DMS114 treated with DMSO at 0.1 percent for 48 hours (cell line): ENCODE measurements around the gene TAF5L.
"Not testable (repeated sequence)": the region's sequence is repeated elsewhere in the genome, so short reads cannot be mapped to it uniquely, and the experiment has no call there.

Experiments
- DNase-seq: peaks from one replicate; lab custom pipeline; 2025; ENCODE audit not compliant: unreplicated experiment; lab: John Stamatoyannopoulos, UW

The TAF5L gene

DNA sequence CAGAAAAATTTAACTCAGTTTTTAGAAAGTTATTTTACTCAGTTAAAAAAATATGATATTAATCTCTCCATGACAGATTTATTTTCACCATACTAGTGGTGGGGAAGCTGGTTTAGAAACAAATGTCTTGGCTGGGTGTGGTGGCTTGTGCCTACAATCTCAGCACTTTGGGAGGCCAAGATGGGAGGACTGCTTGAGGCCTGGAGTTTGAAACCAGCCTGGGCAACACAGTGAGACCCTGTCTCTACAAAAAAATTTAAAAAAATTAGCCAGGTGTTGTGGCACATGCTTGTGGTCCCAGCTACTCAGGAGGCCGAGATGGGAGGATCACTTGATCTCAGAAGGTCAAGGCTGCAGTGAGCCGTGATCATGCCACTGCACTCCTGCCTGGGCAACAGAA, 17.3 kb downstream of the TAF5L start:
- DNase-seq: no peak

DNA sequence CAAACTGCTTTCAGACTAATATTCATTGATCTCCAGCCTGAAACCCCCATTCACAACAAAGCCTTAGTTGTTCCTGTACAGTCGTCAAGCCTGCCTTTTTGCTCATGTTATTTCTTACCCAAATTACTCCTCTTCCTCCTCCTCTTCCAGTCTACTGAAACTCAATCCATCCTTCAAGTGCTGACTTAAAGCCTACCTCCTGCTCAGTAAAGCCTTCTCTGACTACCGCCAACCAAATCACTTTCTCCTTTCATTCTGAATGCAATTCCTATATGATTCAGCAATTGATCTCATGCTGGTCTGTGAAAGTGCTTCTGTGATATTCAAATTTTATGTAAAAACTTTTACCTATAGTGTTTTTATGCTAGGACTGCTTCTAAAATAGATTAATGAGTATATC, 18.6 kb downstream of the TAF5L start:
- DNase-seq: no peak

DNA sequence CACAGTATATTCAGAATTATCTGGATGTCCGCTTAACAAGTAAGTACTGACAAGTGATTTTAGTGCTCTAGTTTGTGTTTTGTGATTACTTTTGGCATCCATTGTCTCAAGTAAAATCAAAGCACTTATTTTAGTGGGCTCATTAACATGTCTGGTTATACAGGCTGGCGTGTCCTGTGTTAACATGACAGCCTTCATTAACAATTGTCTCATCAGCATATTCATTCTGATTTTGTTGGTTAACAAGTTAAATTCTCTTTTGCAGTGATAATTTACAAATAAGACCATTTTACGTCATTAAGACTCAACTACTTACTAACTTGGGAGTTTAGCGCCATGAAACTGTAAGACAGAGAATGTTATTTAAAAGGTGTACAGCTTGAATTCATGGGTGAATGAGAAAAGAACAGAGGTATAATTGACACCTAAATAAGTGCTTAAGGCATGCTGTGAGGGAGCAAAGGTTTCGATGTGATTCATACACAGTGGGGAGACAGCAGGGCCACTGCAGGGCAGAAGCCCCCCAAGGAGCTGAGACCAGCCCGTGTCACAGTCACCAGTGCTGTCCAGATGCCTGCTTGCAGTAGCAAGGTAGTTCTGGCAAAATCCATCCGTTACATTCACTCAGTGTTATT, 22.4 kb downstream of the TAF5L start:
- no peak for DNase-seq

DNA sequence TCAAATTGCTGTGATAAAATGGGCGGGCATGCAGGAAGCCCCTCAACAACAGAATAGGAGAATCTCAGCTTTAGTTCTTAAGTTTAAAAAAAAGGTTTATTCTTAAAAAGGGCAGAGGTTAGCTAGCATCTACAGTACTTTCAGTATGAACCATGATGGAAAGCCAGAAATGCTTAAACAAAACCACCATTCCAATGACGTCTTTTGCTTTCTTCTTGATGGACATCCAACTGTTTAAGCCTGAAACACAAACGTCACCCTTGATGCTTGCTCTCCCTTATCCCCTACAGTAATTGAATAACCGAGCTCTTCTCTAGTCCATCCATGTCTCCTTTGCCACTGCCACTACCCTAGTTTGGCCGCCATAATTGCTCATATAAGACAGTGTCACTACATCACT, 25.7 kb downstream of the TAF5L start:
- DNase-seq: no peak

DNA sequence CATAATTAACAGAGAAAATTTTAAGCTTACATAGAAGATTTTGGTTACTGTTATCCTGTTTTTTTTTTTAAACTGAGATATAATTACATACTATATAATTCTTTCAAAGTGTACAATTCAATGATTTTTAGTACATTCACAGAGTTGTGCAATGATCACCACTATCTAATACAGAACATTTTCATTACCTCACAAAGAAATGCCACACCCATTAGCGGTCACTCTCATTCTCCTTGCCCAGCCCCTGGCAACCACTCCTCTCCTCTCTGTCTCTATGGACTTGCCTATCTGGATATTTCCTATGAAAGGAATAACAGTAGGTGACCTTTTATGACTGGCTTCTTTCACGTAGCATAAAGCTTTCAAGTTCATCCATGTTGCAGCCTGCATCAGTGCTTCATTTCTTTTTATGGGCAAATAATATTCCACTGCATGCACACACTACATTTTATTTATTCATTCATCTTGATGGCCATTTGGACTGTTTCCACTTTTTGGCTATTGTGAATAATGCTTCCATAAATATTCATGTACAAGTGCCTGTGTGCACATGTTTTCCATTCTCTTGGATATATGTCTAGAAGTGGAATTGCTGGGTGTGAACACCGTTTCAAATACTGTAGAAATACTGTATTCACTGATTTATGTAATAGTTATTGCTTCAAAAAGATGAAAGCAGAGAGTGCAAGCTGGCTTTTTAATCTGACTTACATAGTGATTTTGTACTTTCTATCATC, 26.5 kb downstream of the TAF5L start:
- DNase-seq: no peak

DNA sequence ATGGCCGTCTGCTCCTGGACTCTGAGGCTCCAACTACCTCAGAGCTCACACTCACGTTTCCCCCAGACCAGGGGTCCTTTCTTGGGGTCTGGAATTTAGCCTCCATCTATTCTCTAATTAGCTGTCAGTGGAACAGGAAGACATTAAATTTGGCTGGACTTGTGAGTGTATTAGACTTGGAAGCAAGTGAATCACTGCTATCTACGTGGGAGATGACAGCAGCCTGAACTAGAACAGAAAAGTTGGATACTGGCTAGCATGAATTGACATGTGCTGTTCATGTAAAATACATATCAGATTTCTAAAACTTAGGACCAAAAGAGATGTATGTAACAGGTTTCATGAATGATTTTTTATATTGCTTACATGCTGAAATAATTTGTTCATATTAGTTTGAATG, 28.0 kb downstream of the TAF5L start:
- no peak for DNase-seq

DNA sequence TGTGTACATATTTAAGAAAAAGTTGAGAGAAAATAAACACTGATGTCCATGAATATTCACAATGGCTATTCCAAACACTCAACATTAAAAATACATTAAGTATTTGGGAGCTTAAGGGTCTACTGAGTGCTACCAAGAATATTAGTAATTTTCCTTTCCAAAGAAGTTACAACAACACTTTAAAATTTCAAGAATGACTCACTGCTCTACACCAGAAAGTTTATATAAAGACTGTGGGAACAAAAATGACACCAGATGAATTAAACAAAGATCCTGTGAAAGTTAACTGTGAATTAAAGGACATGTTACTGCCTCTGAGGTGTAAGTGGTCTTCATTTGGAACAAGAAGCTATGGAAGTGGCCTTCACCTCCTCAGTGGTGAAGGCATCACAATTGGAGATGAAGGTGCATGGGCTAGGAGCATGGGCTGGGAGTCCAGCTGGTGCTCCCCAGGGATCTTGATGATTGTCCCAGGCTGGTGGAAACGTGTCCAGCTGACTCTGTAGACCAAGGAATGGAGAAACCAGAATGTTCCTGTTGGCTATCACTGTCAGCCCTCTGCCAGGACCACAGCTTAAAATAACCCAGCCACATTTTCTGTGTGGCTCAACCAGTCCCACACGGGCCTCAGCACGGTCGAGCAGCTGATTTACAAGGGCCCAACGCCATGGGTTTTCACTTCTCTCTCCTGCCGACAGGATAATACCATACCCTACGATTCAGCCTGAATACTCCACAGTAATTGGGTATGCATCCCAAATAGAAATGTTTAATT, 28.8 kb downstream of the TAF5L start:
- no peak for DNase-seq

DNA sequence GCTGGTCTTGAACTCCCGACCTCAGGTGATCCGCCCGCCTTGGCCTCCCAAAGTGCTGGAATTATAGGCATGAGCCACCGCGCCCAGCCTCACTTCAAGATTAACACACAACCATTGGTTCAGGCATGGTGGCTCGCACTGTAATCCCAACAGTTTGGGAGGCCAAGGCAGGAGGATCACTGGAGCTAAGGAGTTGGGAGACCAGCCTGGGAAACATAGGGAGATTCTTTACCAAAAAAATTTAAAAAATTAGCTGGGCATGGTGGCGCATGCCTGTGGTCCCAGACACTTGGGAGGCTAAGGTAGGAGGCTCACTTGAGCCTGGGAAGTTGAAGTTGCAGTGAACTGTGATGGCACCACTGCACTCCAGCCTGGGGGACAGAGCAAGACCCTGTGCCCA, 30.0 kb downstream of the TAF5L start:
- not testable (repeated sequence) for DNase-seq

DNA sequence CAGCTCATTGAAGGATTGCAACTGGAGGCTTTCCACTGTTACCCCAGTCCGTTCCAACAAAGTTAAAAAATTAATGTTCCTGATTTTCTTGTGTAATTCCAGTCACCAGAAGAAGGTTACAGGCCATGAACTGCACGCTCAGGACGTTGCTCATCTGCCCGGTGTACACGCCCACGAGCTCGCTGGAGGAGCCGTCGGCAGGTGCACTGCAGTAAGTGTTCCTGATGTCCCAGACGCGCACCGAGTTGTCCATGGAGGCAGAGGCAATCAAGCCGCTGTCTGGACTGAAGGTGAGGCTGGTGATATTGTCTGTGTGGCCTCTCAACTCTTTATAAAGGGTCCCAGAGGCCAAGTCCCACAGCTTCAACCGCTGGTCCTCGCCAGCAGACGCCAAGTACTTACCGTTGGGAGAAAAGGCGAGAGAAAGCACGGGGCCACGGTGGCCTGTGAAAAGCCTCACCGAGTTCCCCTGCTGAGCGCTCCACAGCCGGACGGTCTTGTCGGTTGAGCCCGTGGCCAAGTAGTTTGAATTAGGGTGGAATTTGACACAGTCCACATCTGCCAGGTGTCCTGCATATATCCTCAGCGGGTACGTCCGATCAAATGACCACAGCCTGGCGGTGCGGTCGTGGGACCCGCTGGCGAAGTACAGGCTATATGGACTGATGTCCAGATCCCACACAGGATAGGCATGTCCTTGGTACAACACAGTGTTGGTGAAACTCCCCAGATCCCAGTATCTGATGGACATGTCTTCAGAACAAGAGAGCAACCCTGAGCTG, 31.5 kb downstream of the TAF5L start:
- DNase-seq: no peak

DNA sequence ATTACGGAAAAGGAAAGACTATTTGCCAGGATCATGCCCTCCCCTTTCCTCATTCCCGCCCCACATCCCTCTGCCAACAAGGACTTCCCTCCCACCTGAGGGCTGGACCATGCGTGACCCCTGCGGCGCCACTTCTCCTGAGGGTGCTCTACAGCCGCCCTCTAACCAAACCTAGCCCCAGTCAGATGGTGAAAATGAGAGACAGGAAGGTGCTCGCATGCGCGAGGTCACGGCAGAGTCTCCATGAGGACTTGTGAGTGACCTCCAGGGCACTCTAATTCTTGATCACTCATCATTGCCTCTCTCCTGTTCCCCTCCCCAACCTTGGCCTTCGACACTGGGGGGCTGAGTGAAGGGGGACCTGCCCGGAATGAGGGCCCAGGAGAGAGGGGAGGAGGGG, 32.1 kb downstream of the TAF5L start:
- no peak for DNase-seq

DNA sequence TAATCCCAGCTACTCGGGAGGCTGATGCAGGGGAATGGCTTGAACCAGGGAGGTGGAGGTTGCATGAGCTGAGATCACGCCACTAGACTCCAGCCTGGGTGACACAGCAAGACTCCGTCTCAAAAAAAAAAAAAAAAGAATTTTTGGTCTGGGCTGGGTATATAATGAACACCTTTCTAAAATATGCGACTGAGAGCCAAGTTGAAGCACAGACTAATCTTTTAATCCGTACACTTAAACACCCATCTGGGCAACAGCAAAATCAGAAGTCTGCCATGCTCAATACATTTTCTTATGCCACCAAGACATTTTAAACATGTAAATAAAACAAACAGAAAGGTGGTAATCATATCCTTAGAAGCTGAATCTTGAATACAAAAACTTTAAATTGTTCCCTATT, 35.8 kb downstream of the TAF5L start:
- DNase-seq: no peak

DNA sequence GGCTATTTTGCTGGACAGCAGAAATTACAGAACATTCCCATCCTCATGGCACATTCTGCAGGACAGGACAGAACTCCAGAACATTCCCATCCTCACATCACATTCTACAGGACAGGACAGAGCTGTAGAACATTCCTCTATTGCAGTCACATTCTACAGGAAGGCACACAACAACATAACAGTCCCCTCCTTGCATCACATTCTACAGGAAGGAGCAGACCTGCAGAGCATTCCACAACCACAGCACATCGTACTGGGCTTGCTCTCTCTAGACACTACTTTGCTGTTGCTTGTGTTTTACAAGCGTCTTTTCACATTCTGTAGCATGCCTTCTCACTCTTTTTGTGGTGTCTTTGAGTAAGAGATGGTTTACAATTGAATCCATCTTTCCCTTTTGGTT, 40.6 kb downstream of the TAF5L start:
- DNase-seq: no peak

DNA sequence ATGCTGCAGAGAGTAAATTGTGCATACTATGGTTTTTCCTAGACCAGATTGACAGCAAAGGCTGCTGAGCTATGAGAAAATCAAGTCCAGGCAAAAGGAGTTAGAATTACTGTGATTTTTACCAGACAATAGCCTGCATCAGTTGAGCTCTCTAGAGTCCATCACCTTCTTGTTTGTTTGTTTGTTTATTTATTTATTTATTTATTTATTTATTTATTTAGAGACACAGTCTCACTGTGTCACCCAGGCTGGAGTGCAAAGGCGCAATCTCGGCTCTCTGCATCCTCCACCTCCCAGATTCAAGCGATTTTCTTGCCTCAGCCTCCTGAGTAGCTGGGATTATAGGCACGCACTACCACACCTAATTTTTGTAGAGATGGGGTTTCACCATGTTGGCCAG, 43.2 kb downstream of the TAF5L start:
- no peak for DNase-seq

DNA sequence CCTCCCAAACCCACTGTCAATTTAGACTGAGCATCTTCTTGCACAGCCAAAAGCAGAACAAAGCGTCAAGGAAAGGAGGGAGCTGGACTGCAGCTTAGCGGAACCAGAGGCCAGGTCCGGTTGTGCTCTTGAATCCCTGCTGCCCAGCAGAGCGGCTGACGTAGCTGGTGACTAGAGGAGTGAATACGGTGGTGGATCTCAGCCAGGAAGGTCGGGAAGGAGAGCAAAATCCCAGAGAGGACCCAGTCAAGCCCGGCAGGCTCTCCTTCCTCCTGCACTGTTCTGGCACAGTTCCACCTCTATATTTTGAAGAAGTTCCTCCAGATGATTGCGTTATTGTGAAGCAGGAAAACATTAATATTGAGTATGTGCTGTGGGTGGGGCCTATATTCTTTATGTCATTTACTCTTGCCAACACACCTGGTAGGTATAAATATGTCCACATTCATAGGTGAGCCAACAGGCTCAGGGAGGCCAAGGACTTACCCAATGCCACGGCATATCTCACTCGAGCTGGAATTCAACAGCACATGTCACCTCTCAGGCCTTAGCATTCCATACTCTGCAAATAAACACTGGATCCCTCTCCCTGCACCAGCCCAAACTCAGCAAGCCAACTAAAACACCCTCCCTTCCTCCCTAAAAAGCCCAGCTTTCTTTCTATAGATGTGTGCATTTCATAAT, 43.8 kb downstream of the TAF5L start:
- DNase-seq: no peak

DNA sequence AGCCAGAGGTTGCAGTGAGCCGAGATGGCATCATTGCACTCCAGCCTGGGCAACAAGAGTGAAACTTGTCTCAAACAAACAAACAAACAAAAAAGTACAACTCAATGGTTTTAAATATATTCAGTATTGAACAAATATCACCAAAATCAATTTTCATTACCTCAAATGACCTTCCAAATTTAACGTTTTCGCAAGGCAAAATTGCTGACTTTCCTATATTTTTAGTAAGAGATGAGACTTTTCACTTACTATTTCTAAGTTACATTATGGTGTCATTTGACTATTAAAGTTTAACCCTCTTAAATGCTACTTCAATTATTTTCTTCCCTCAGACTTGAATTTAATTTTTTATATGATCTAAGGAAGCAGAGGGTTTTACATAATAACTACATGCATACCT, 44.4 kb downstream of the TAF5L start:
- no peak for DNase-seq

DNA sequence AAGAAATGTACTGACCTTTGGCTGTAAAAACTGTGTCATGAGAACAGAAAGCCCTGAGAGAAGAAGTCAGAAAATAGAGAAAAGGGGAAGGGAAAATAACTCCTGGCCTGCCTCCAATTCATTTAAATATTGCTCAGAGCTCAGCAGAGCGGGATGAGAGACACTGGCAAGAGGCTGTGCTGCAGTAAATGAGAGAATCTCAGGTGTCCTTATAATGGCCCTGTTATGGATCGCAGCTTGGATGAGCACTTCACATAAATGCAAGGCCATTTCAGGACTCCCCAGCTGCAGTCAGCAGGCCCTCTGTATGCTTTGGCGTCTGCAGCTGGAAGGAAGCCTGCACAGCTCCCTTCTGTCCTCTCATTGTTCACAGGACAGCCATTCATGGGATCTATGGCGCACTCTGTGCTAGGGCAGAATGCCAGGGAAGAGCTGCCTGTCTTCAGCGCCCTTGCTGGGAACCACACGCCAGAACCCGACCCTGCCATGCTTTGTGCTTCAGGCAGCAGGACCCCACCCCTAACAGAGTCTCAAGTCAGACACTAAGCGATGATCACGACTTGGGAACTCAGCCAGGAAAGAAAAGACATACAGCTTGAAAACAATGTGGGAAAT, 46.8 kb downstream of the TAF5L start:
- DNase-seq: no peak

DNA sequence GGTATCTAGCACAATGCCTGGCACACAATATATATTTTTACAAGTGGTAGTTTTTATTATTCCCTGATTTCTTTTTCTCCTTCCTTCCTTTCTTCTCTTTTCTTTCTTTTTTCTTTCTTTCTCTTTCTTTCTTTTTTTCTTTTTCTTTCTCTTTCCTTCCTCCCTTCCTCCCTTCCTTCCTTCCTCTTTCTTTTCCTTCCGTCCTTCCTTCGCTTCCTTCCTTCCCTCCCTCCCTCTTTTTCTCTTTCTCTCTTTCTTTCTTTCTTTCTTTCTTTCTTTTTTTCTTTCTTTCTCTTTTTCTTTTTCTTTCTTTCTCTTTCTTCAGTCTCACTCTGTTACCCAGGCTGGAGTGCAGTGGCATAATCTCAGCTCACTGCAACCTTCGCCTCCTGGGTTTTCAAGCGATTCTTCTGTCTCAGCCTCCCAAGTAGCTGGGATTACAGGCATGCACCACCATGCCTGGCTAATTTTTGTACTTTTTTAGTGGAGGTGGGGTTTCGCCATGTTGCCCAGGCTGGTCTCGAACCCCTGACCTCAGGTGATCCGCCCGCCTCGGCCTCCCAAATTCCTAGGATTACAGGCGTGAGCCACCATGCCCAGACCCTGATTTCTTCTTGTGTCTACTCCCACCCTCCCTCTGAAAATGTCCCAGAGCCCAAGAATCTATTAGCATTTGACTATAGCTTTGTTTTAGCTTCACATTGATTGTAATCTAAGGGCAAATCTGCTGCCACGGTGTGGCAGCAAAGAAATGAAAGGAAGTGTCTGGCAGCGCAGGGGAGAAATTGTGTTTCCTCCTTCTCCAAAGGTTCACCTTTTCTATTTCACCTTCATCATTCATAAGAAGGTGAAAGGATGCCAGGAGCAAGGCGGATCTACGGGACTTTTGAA, 47.5 kb downstream of the TAF5L start:
- DNase-seq: no peak

DNA sequence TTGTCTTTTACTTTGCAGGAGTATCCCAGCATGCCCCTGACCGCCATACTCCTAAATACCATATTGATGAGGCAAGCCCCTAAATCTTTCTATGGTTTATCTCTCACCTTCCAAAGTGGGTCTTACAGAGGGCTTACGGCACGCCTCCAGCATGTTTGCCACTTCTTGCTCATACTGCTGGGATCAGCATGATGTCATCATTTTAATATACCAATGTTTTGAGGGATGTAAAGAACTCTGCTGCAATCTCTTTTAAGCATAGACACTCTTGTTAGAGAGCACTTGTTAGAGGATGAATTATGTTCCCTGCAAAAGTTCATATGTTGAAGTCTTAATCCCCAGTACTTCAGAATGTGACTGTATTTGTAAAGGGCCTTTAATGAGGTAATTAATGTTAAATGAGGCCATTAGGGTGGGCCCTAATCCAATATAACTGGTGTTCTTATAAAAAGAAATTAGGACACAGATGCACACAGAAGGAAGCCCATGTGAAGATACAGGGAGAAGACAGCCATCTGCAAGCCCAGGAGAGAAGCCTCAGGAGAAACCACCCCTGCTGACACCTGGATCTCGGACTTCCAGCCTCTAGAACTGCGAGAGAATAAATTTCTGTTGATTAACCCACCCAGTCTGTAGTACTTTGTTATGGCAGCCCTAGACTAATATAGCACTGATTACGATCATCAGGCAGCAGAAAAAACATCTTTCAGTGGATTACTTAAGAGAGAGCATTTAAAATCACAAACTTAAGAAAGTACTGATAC, 51.1 kb downstream of the TAF5L start:
- no peak for DNase-seq

DNA sequence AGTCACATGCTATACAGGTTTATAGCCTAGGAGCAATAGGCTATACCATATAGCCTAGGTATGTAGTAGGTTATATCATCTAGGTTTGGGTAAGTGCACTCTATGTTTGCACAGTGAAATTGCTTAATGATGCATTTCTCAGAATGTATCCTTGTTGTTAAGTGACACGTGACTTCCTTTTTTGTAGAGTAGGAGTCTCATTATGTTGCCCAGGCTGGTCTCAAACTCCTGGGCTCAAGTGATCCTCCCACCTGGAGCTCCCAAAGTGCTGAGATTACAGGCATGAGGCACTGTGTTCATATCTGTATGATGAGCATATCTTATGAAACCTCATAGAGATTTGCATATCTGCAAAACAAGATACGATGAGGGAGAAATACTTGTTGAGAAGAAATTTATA, 53.6 kb downstream of the TAF5L start:
- no peak for DNase-seq
